K562 treated with DMSO at 1 percent for 12 hours (cell line): ENCODE results near the gene C1S. TPM values are rescaled to one million over a fixed set of nuclear protein-coding genes. Genes with fewer than 3 reads are reported as not detected.

ENCODE experiments used
- total RNA-seq: library from RNA; unstranded; fragments of 300-600 nt; gene quantifications from 2 replicates; pipeline ENCODE4 v1.2.3, GENCODE V29; 2022; ENCODE audit not compliant: insufficient read depth

Gene C1S
- 2.8 TPM in 1 of 2 replicates, not detected in the other for total RNA-seq

DNA sequence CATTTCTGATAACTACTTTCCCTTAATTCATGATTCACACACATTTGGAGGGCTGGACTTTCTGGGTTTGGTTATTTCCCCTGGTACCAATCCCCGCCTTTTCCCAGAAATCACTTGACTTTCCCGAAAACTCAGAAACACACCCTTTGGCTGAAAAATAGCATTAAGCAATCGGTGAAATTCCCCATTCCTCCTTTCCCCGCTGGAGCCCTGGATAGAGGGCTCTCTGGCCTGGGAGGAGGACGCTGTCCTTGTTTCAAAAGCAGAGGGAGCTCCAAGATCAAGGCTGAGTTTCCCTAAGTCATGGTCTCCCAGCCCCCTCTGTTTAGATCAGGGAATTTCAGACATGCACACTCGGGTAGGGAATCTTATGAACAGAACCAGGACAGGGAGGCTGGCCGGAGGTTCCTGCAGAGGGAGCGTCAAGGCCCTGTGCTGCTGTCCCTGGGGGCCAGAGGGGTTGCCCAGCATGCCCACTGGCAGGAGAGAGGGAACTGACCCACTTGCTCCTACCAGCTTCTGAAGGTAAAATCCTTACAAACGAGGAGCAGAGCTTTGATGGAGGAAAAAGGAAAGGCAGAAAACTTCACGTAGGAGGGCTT is at the start of gene C1S:
Gene C1S (plus strand): TSS at position 366 of the 602 bp plus-strand sequence. CDS start 1,195 bp downstream, outside the sequence.

DNA sequence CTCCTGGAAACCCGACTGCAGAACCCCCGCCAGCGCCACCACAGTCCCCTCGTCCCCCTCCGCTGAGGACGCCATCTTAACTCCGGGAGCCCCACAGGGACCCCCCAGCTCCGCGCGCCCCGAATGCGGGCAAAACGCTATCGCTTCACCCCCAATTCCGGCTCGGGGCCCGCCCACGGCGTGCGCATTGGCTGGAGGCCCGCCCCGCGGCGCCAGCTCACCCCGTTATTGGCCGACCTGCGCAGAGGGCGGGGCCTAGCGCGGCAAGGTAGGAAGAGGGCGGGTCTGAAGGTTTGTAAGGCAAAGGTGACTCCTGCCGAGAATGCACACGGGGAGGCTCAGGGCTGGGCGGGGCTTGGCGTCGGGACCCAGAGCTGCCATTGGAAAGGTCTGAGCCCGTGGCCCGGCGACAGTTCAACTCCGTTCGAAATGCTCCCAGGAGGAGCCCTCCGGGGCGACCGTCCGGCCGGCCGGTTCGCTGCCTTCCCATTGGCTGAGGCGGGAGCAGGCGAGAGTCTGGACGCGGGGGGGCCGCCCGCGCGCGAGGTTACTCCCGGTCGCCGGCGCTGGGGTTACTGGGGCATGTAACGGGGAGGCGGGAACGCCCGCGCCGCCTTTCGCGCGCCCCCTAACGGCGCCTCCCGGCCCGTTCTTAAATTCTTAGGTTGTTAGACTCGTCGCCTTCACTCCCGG is 42.0 kb upstream of the C1S start, which contains the start of gene LPCAT3:
Gene LPCAT3 (minus strand): TSS at position 127 of the 693 bp plus-strand sequence. CDS start 52 bp downstream, at position 75.

DNA sequence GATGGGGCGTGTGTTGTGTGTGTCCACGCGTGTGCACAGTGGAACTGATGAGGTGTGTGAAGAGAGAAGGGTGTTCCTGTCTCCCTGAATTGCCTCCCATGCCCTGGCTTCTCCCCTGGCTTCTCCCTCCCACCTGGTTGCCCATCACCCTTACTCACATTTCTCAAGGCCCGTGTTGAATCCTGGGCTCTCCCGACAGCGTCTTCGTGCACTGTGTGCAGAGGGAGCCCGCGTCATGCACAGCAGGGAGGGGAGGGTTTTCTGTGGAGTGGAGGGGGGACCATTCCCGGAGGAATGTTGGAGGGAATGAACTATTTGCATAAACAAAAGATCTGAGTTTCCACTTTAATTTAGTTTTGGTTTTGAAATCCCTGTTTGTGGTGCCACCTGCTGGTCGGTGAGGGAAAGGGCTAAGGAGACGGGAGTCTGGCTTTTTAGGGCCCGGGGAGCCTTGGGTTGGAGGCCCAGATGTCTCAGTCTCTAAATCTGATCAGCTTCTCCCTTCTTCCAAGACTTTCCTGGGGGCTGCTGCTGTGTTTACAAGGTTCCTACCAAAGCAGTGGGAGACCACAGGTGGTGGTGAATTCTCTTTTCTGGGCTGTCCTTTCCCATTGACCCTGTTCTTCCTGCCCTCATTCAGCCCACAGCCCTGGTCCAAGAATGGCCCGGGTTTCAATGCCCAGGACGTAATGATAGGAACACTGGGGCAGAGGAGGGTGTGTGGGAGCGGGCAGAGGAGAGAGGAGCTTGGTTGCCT is 31.9 kb downstream of the C1S start, which contains the start of gene C1R:
Gene C1R (minus strand): TSS at position 217 of the 757 bp plus-strand sequence. CDS start 57 bp downstream, at position 160.

DNA sequence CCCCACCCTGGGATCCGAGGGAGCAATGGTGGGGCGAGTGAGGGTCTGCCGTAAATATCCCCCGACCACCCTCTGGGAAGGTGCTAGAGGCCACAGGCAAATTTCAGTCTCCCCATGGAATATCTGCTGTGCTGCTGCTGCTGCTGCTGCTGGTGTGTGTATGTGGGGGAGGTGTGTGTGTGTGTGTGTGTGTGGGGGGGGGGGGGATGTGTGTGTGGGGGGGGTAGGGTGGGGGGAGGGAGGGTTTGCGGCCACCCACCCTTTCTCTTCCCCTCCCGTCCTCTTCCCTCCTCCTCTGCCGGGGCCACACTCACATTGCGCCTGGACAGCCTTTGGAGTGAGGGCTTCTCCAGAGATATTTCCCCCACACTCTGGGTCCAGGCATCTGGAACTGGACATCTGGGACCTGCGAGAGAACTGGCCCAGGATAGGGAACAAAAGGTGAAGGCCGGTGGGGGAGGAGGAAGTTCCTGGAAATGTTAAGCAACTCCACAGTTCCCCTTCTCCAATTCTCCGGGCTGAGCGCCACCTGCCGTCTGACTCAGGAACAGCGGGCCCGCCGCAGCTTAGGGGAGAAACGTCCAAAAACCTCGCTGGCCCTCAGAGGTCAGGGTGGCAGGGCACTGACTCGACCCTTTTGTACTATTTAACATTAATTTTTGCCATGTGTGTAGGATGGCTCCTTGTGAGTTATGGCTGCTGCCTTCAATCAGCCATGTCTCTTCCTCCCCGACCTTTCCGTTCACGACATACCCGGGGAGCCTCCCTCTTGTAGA is 48.5 kb downstream of the C1S start, which contains the start of gene C1RL:
Gene C1RL (minus strand): TSS at position 419 of the 776 bp plus-strand sequence. CDS start 34 bp downstream, at position 385.

Other genes with a start within 250 kb of the C1S start
- gene GPR162, start 238.9 kb upstream of the C1S start, total RNA-seq = 2.0 and 3.7 TPM in 2 replicates
- 17.7 and 18.5 TPM in 2 replicates for gene P3H3, start 232.3 kb upstream of the C1S start, total RNA-seq
- gene GNB3, start 219.8 kb upstream of the C1S start, total RNA-seq = 3.0 and 3.1 TPM in 2 replicates
- gene CDCA3, start 209.4 kb upstream of the C1S start, total RNA-seq = 32.5 and 43.7 TPM in 2 replicates
- 45.6 and 61.5 TPM in 2 replicates for gene USP5, start 208.6 kb upstream of the C1S start, total RNA-seq
- gene TPI1, start 193.2 kb upstream of the C1S start, total RNA-seq = 410 and 515 TPM in 2 replicates
- 5.4 and 6.6 TPM in 2 replicates for gene SPSB2, start 187.4 kb upstream of the C1S start, total RNA-seq
- 4.7 and 13.1 TPM in 2 replicates for gene LRRC23, start 155.9 kb upstream of the C1S start, total RNA-seq
- gene ENO2, start 146.1 kb upstream of the C1S start, total RNA-seq = 29.5 and 40.4 TPM in 2 replicates
- gene ATN1, start 132.8 kb upstream of the C1S start, total RNA-seq = 15.3 and 39.8 TPM in 2 replicates
- gene RNU7-1, start 116.9 kb upstream of the C1S start, total RNA-seq = not detected in 2 replicates
- 403 and 716 TPM in 2 replicates for gene C12orf57, start 116.7 kb upstream of the C1S start, total RNA-seq
- 8.0 and 8.3 TPM in 2 replicates for gene PTPN6, start 109.4 kb upstream of the C1S start, total RNA-seq
- gene PHB2, start 90.1 kb upstream of the C1S start, total RNA-seq = 261 and 278 TPM in 2 replicates
- 14.9 and 18.5 TPM in 2 replicates for gene EMG1, start 89.8 kb upstream of the C1S start, total RNA-seq
- 13.6 and 38.4 TPM in 2 replicates for gene LPCAT3, start 42.2 kb upstream of the C1S start, total RNA-seq
- gene C1R, start 31.7 kb downstream of the C1S start, total RNA-seq = 2.8 and 5.8 TPM in 2 replicates
- 5.0 and 16.1 TPM in 2 replicates for gene C1RL, start 48.5 kb downstream of the C1S start, total RNA-seq
- gene RBP5, start 68.2 kb downstream of the C1S start, total RNA-seq = 3.2 and 3.7 TPM in 2 replicates
- 7.7 and 18.4 TPM in 2 replicates for gene CLSTN3, start 69.7 kb downstream of the C1S start, total RNA-seq
- 13.3 and 18.6 TPM in 2 replicates for gene PEX5, start 129.0 kb downstream of the C1S start, total RNA-seq
- 0.30 TPM in 1 of 2 replicates, not detected in the other for gene ACSM4, start 243.4 kb downstream of the C1S start, total RNA-seq